Measurements from ENCODE around the gene TEDC2. TPM values are rescaled to one million over a fixed set of nuclear protein-coding genes. Genes with fewer than 3 reads are reported as not detected.

TEDC2 gene
- polyA plus RNA-seq, 2 of the 4 experiments (the other 2 are of a cell fraction): 9.5 to 22.6 TPM

- H3K27ac ChIP-seq: no peak overlapping the region
- no peak overlapping the region for H3K4me3 ChIP-seq
- H3K4me2 ChIP-seq: no peak overlapping the region
- TF ChIP-seq NR3C1 (IDR thresholded peaks at IDR 0.05) (no peak), RNF2 (IDR thresholded peaks at IDR 0.05; ENCODE audit: borderline replicate concordance, low read depth) (no peak)
- H3K9me3 ChIP-seq: no peaks in the 10 kb centered on the region
- peak; percentile 14 to 33; a peak in 1 of 6 replicates for ATAC-seq
- POLR2A ChIA-PET: no interaction called here
- H3K4me1 ChIP-seq: peaks cover 11% of the 10 kb centered on the region
- 85% methylated on average over 12 of the region's 14 CpGs for WGBS (ENCODE audit: missing lambda C conversion rate)
- DNase-seq (ENCODE audit: low read depth in 1 of 2, low spot score in 1 of 2): no peak
- CTCF ChIA-PET: interaction anchor here (2.7 kb wide), 1 partner anchor 33 kb away, joined by 7 read pairs; the partner anchor contains the start of gene TBC1D24
- FAIRE-seq: no peak
Observed at GRCh38 chr16:2507052-2507659, 47.2 kb downstream of the TEDC2 start.

DNA sequence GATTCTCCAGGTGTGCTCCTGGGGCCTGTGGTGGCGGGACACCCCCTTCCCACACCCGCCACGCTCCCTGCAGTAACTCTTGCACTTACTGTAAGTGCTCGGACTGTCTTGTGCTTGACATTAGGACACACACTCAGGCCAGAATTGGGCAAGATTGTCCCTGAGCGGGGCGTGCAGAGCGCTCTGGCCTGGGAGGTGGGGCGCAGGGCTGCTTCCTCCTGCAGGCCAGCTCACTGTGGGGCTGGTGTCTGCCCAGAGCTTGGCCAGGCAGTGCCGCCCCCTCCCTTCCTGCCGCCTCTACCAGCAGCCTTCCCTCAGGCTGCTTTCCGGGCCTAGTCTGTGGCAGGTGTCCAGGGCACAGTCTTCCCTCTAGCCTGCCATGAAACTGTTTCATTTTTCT is 47.8 kb downstream of the TEDC2 start:
- ATAC-seq (no peak), FAIRE-seq (no peak), DNase-seq (ENCODE audit: low read depth in 1 of 2, low spot score in 1 of 2) (no peak)
- WGBS (ENCODE audit: missing lambda C conversion rate): 100% methylated on average over 4 of the region's 11 CpGs
- Histone ChIP-seq H3K4me3 (no peak overlapping the region), H3K4me1 (peaks cover 8% of the 10 kb centered on the region), H3K27ac (no peak overlapping the region), H3K9me3 (no peaks in the 10 kb centered on the region), H3K4me2 (no peak overlapping the region)
- ChIA-PET POLR2A (no interaction called here), CTCF (interaction anchor here (2.7 kb wide), 1 partner anchor 33 kb away, joined by 7 read pairs; the partner anchor contains the start of gene TBC1D24)
- TF ChIP-seq HDAC2 (IDR thresholded peaks at IDR 0.05): no peak

- 84% methylated on average over 17 of the region's 18 CpGs for WGBS (ENCODE audit: missing lambda C conversion rate)
- DNase-seq (ENCODE audit: low read depth in 1 of 2, low spot score in 1 of 2): no peak
Observed at GRCh38 chr16:2508722-2509400, 49.0 kb downstream of the TEDC2 start.

GRCh38 chr16:2511128-2511800 is 51.4 kb downstream of the TEDC2 start:
- Histone ChIP-seq H3K4me1 (peaks cover 20% of the 10 kb centered on the region), H3K4me2 (no peak overlapping the region), H3K9me3 (no peaks in the 10 kb centered on the region), H3K4me3 (no peak overlapping the region), H3K27ac (no peak overlapping the region)
- DNase-seq (ENCODE audit: low read depth in 1 of 2, low spot score in 1 of 2) (no peak), FAIRE-seq (no peak), ATAC-seq (no peak)
- WGBS (ENCODE audit: missing lambda C conversion rate): 75% methylated on average over 24 of the region's 24 CpGs
- POLR2A ChIA-PET: no interaction called here
- TF ChIP-seq PHF8 (IDR thresholded peaks at IDR 0.05; ENCODE audit: borderline replicate concordance, low read depth) (no peak), HDAC2 (IDR thresholded peaks at IDR 0.05) (no peak), POLR2A (IDR thresholded peaks at IDR 0.05; ENCODE audit: low read length) (no peak), ZNF302 (CRISPR knock-in tag; IDR thresholded peaks at IDR 0.05) (no peak), CBX8 (IDR thresholded peaks at IDR 0.05) (no peak), RFX5 (IDR thresholded peaks at IDR 0.05) (no peak), EP300 (IDR thresholded peaks at IDR 0.05) (no peak), ESRRA (IDR thresholded peaks at IDR 0.05; ENCODE audit: borderline replicate concordance, low read length) (no peak), BHLHE40 (IDR thresholded peaks at IDR 0.05; ENCODE audit: low read depth, low read length) (no peak)
- CTCF ChIA-PET: interaction anchor here (1.1 to 8.0 kb wide), 2 partner anchors 9 to 80 kb away, joined by 3 to 91 read pairs; no protein-coding TSS in a partner anchor

More at GRCh38 chr16:2508722-2509400, 49.0 kb downstream of the TEDC2 start:
- H3K4me2 ChIP-seq: no peak overlapping the region
- ChIA-PET POLR2A (interaction anchor here (0.7 kb wide), 1 partner anchor 21 kb away, joined by 3 read pairs; no protein-coding TSS in a partner anchor), CTCF (interaction anchor here (2.7 to 8.0 kb wide), 2 partner anchors 7 to 35 kb away, joined by 7 to 91 read pairs; partner anchors contain the start of gene TBC1D24)
- H3K4me3 ChIP-seq: no peak overlapping the region
- H3K4me1 ChIP-seq: peaks cover 5% of the 10 kb centered on the region
- ATAC-seq: no peak
- TF ChIP-seq KDM5A (IDR thresholded peaks at IDR 0.05) (no peak), HOXA7 (CRISPR knock-in tag; IDR thresholded peaks at IDR 0.05) (no peak), NPAS2 (CRISPR knock-in tag; IDR thresholded peaks at IDR 0.05; ENCODE audit: borderline replicate concordance) (no peak), PBX3 (IDR thresholded peaks at IDR 0.05) (no peak), SREBF2 (IDR thresholded peaks at IDR 0.05) (no peak), NFE2L2 (conservative IDR thresholded peaks at IDR 0.05; ENCODE audit: low read length) (no peak), MYC (IDR thresholded peaks at IDR 0.05; ENCODE audit: borderline replicate concordance, low read length) (no peak), JUNB (IDR thresholded peaks at IDR 0.05) (no peak), CBX8 (IDR thresholded peaks at IDR 0.05) (no peak), FOXS1 (CRISPR knock-in tag; IDR thresholded peaks at IDR 0.05) (no peak)
- TF ChIP-seq, protein P1, sequence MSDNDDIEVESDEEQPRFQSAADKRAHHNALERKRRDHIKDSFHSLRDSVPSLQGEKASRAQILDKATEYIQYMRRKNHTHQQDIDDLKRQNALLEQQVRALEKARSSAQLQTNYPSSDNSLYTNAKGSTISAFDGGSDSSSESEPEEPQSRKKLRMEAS (IDR thresholded peaks at IDR 0.05): no peak
- FAIRE-seq: no peak
- H3K27ac ChIP-seq: no peak overlapping the region
- H3K9me3 ChIP-seq: no peaks in the 10 kb centered on the region
